ENCODE measurements around the gene NDEL1.

The NDEL1 gene

DNA sequence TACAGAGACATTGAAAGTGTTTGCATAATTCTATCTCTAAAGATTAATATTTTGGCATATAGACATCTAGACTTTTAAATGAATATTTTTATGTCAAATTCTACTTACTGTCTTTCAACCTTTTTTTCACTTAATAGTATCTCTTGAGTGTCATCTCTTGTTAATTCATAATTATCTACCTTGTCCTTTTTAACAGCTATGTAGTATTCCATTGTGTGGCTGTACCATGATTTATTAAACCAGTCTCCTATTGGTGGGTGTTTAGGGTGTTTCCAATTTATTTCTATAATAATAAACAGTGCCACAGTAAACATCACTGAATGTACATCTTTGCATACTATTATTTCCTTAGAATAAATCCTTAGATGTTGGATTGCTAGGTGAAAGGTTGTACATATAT is 21.7 kb upstream of the NDEL1 start:
- no peak for DNase-seq (ENCODE audit: low read depth)

DNA sequence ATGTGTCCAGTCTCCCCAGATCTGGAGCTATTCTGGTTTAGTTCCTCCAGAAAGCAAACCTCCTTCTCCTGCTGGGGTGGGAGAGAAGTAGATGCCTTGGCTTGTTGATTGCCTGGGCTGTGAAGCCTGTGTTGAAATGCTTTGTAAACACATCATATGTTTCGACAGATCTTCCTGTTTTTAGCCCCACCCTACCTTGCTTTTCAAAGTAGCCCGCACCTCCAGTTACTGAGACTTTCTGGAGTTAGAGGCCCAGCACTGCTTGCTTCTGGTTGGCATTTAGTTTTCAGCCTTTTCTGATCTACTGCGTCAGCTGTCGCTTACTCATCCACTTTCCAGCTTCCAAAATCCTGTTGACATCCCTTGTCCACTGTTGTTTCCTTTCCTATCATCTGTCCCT is 17.9 kb upstream of the NDEL1 start:
- DNase-seq (ENCODE audit: low read depth): no peak

DNA sequence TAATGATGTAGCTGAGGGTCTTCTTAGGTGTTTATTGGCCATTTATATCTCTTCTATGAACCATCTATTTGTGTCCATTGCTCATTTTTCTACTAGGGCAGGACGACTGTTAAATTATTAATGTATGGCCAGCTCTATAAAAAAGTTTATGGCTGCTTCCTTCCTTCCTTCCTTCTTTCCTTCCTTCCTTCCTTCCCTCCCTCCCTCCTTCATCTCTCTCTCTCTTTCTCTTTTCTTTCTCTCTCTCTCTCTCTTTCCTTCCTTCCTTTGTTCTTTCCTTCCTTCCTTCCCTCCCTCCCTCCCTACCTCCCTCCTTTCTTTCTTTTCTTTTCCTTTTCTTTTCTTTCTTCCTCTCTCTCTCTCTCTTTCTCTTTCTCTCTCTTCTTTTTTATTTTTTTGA is 17.2 kb upstream of the NDEL1 start:
- no peak for DNase-seq (ENCODE audit: low read depth)

DNA sequence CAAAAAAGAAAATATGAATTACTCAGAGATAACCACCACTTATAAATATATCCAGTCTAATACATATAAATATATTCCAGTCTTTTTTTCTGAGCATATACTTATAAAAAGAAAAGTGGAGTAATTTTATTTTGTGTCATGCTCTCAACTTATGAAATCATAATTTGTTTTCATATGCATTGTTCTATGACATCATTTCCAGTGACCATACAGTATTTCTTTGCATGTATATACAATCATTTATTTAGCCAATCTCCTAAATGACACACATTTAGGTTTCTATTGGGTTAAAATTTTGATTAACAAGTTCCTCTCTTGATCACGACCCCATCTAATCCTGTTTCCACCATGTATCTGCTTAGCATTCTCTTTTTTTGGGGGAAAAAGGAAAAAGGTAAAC is 16.4 kb upstream of the NDEL1 start:
- DNase-seq (ENCODE audit: low read depth): no peak

DNA sequence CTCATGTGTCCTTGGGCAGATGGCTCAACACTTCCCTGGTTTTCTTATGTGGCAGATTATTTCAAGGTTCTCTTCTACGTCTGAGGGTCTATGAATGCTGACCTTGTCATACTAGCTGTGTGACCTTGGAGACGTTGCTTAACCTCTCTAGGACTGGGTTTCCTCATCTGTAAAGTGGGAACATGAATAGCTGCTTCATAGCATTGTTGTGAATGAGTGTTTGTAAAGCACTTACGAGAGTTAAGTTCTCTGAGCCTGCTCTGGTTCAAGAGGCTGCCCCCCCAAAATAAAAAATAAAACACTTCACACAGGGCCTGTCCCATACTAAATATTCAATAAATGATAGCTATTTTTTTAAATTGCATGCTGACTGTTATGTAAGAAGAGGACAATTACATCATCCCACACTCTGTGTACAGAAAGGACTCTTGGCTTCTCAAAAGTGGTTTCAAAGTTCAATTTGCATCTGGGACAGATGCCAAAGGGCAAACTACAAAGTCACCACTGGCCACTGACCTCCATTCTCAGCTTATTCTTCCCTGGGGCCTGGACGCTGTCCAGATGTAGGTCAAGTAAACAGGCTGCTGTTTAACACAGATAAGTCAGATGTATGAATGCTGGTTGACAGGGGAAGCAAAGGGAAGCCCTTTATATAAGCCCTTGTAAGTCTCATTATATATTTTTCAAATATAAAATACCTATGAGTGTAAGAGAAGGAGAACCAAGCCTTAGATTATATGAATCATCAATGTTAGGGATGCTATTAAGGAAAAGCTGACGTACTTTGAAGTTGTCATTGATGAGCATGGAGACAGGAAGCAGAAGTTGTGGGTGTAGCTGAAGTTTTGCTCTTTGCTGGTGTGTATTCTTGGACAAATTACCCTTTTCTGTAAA is 15.4 kb upstream of the NDEL1 start:
- no peak for DNase-seq (ENCODE audit: low read depth)

DNA sequence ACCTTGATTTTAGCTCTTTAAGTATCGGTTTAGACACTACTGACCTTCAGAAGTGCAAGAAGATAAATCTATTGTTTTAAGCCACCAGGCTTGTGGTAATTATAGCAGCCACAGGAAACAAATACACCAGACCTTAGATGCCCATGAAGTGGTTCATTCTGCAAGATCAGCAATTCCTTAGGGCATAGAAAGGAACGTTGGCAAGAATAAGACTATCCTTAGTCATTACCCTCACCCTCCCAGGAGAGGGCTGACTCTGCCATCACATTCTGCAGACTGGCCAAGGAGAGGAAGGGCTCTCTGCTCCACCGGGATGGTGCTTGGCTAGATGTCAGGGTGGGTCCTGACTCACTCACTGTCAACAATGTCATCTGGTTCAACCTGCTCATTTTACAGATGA is 14.1 kb upstream of the NDEL1 start:
- no peak for DNase-seq (ENCODE audit: low read depth)

DNA sequence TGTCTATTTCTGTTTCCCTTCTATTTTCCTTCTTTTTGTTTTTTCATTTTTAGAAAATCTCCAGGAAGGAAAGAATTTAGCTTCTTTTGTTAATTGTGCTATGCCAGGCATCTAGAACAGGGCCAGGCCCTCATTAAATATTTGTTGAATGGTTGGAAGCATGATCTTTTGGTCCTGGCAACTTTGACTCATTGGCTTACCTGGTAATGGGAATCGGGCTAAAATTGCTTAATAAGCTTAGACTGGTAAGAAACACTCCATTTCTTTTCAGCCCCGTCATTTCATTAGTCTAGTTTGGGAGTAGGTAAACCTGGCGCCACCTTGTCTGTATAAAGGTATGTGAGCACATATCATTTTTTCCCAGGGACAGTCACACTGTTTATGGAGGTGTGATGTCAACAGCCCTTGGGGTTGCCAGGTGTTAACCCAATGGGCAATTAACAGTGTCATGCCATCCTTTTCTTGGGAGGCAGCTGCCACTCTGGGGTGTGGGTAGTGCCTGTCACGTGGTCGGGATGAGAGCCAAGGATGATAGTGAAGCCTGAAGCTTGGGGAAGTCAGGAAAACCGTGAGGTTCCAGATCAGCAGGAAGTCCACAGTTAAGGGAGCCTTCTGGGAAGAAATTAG is 9.5 kb upstream of the NDEL1 start:
- DNase-seq (ENCODE audit: low read depth): no peak

DNA sequence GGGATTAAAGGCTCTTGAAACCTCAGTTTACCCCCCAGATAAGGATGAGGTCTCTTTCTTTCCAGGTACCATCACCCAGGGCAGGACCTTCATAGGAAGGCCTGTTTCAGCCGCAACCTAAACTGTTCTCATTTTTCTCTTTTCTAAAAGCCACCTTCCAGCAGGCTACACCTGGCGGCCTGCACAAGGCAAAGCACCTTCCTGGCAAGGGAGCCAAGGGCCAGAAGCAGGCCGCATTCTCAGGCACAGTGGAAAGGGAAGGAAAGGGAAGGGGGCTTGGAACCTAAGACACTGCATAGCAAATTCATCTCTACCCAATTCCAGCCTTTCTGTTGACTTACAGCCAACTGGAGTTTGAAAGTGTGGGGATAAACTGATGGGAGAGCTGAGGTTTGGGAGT is 8.9 kb upstream of the NDEL1 start:
- no peak for DNase-seq (ENCODE audit: low read depth)

DNA sequence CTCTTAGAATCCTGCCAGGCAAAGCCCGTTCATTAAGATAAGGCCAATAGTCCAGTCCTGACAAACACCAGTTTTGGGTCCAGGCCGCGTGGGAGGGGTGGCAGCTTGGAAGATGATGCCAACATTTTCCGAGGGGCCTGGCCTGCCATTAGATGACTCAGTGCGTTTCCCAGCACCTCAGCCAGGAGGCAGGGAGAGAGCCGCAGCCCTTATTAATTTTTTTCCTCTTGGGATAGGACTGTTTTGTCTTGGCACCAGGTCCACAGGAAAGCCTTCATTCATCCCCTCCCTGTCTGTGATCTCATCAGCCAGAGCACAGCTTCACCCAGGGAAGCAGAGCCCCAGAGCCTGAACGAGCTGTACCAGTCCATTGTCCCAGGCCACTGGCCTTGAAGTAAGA is 4.7 kb upstream of the NDEL1 start:
- peak; percentile 33 for DNase-seq (ENCODE audit: low read depth)

DNA sequence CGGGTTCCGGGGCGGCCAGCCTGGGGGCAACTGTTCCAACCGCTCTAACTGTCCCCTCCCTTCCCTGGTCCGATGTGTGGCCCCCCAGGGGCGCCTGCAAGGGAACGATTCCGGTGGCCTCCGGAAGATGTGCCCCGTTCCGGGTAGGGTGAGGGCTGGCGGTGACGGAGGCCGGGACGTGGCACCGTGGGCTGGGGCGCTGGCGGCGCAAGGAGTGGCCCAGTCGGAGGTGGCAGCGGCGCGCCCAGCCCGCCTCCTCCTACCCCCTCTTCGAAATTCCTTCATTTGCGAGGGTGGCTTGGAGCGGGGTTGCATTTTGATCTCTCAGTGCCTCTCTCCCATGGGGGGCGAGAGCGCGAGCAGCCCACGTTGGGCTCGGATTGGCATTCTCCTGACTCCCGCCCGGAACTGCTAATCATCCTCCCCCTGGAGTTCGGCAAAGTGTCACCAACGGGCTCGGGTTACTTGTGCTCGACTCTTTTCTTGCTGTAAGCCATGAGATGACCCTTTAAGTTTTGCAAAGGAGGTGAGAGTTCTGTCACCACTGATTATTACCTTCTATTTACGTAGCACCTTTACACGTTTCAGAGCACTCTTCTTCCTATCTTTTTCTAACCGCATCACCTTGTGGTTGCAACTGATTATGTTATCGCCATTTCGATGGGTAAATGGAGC is 622 bp downstream of the NDEL1 start:
- peak; percentile 10 for DNase-seq (ENCODE audit: low read depth)

DNA sequence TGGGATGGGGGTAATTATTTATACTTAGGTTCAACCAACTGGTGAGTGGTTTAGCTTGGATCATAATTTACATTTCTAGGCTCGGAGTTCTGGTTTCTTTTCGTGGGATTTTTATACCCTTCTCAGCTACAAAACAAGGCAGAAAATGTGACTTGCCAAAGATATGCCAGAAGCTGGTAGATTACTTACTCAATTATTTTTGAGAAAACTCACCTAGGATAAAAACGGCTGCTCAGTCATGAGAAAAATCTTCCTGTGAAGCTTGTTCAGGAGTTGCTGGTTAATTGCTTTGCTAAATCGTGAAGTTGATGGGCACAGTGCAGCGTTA is 1.1 kb downstream of the NDEL1 start:
- DNase-seq (ENCODE audit: low read depth): no peak

DNA sequence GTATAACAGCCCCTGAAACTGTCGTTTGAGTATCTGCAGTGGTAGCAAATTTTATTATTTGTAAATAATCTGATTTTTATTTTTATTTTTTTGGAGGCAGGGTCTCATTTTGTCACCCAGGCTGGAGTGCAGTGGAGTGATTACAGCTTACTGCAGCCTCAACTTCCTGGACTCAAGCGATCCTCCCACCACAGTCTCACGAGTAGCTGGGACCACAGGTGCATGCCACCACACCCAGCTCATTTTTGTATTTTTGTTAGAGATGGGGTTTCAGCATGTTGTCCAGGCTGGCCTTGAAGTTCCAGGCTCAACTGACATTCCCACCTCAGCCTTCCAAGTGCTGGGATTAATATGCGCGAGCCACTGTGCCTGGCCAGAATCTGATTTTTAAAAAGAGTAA is 2.8 kb downstream of the NDEL1 start:
- DNase-seq (ENCODE audit: low read depth): no peak

DNA sequence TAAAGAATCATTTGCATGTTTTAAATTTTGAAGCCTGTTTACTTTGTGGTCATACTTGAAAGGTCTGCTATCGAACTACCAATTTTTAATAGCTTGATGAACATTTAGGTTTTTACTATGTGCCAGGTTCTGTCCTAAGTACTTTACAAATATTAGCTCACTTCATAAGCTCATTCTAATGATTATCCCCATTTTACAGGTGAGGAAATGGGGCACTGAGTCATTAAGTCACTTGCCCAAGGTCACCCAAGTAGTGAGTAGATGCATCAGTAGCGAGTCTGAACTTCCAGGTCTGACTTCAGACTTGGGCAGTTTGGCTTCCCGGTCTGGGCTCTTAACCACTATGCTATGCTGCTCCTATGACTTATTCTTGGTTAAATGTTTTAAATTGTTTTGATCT is 4.0 kb downstream of the NDEL1 start:
- no peak for DNase-seq (ENCODE audit: low read depth)

DNA sequence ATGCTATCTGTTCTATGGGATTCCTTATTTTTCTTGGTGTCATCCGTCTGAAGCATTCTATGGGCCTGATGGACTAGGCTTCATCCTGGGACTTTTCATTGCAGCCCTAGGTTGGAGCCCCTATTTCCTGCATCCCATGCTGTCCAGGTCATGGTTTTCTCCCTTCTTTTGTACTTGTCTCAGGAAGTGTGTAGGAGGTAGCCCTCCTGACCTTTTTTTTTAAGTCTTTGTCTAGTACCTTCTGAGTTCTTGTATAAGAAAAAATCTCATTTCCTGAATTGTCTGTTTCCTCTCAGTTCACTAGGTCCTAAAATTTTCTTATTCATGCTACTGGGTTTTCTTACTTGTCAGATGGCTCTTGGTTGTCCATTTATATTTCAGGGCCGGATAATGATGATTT is 6.0 kb downstream of the NDEL1 start:
- DNase-seq (ENCODE audit: low read depth): no peak

DNA sequence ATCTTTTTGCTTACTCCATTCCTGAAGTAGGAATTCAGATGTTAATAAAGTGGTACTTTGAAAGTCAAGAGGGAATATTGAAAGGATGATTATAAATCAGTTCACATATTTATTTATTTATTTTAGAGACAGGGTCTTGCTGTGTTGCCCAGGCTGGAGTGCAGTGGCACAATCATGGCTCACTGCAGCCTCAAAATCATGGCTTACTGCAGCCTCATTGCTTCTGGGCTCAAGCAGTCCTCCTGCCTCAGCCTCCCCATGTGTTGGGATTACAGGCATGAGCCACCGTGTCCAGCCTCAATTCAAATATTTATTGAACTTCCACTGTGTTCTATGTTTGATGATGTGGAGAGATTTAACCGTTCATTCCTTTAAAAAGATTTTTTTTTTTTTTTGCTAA is 6.6 kb downstream of the NDEL1 start:
- DNase-seq (ENCODE audit: low read depth): no peak

DNA sequence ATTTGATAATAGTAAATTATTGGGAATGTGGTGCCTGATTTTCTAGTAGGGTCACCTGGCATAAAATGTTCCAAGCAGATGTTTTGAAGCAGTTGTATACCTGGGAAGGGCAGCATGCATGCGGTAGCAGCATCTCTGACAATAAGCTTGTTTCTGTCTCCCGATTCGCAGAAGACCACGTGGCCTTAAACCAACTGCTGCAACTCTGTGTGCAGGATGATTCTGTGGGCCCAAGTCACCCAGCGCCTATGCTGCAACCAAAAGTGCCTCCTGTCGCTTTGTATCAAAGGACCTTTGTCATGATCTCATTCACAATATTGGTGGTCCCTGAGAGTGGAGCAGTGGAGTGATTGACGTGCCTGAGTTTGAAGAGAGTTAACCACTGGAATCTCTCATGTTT is 8.1 kb downstream of the NDEL1 start:
- DNase-seq (ENCODE audit: low read depth): no peak

DNA sequence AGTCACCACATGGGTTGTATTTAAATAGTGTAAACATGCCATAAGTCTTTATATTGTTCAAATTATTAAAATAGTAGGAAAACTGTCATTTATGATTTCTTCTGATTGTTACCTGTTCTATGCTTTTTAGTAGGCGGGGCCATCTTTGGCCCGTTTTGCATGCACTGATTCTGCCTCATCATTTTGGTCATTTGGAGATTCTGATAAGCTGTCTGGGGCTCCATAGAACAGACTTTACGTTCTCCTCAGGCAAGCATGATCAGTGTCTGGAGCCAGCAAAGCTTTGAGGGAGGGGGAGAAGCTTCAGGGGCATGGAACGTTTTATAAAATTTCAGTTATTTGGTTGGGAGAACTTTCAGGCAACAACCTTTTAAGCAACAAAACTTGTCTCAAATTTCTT is 8.8 kb downstream of the NDEL1 start:
- no peak for DNase-seq (ENCODE audit: low read depth)

DNA sequence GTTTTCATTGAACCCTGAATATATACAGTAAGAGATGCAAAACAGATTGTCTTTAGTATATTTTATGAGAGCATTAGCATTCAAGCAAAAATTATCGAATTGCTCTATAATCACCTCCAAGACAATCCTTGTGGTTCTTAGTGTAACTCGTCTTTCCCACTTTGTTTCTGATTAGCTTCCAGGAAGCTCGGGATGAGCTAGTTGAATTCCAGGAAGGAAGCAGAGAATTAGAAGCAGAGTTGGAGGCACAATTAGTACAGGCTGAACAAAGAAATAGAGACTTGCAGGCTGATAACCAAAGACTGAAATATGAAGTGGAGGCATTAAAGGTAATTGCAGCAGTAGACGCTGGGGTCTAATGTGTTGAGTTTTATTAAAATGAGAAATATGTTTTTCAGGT is 9.9 kb downstream of the NDEL1 start:
- DNase-seq (ENCODE audit: low read depth): no peak

DNA sequence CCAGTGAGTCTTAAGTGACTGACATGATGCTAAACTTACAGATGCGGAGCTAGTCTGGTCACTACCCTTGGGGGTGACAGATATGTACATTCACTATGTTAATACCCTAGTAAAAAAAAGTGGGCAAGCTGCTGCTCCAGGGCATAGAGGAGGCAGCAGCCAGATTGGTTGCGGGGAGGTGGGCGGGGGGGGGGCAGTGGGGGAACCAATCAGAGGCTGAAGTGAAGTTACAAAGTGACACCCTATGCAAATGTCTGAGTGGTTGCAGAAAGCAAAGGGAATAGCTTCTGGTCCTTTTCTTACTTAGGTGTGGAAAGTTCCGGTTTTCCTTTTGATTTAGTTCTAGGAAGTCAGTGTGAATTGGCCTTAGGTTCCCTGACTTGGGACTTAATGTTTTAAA is 12.1 kb downstream of the NDEL1 start:
- no peak for DNase-seq (ENCODE audit: low read depth)

DNA sequence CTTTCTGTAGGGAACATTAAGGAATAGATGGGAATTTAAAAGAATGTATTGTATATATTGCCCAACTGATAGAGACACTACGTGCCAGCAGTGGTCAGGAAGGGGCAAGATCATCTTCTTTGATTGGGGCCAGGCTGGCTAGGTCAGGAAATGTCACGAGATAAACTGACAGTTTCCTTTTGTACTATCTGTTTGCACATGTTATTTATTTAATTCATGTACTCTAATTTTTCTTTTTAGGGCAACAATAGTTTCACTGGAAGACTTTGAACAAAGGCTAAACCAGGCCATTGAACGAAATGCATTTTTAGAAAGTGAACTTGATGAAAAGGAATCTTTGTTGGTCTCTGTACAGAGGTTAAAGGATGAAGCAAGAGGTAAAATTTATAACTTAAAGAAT is 12.6 kb downstream of the NDEL1 start:
- no peak for DNase-seq (ENCODE audit: low read depth)

DNA sequence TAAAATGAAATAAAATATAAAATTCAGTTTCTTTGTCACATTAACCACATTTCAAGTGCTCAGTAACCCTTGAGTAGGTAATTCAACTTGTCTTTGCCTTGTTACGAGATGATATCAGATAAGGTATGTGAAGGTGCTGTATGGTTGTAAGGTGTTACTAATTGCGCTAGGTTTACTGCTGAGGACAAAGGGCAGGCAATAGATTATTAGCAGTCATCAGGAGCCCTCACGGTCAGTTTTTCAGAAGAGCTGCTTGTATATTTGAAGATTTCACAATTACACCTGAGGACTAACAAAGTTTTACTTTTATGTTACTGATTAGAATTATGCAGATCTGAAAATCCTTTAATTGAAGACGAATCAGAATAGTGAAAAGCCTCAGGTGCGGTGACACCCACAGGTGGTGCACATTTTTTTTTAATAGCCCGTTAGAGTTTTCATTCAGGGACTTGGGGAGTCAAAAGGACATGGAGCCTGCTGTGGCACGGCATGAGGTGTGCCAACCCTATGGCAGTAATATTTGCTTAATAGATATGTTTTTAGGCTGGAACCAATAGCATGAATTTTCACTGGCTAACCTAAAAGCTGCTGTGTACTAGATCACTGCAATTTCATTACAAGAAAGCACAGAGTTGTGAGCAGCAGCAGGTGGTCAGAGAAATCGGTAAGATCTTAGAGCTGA is 16.4 kb downstream of the NDEL1 start:
- no peak for DNase-seq (ENCODE audit: low read depth)

DNA sequence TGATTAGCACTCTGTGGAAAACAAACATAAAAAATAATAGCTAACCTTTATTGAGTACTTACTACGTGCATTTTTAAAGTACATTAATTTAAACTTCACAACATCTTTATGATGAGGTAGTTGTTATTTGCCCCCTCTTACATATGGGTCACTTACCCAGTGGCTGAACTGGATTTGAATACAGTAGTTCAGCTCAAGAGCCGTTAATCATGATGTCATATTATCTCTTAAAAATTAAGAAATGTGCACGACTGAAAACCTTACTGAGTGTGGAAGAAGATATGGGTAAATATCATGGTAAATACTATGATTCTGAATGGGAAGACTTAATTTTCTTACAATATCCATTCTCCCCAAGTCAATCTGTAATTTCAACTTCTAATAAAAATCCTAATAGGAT is 17.6 kb downstream of the NDEL1 start:
- no peak for DNase-seq (ENCODE audit: low read depth)

DNA sequence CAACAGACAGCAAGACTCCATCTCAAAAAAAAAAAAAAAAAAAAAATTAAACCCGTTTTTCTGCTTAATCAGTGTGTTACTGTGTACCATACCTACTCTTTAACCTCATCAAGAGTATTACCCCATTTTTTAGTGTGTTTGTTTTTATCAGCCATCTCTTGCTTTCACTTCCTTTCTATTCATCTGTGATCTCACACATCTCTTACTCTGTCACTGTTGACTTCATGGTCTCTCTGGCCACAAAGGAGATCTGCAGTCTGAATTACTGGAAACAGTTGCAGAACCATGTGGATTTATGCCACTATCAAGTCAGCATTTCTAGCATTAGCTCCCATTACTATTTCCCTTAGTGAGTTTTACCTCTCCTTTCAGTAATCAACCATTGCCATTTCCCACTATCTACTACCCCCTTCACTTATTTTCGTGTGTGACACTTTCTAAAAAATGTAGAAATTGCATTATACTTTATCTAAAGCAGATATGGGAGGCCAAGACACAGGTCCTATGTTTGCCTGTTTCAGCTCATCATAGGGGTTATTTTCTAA is 20.1 kb downstream of the NDEL1 start:
- no peak for DNase-seq (ENCODE audit: low read depth)
